NCI-H510A treated with DMSO at 0.1 percent for 48 hours (cell line): ENCODE results near the gene VSX2.

Source experiments
- DNase-seq: peaks from one replicate; lab custom pipeline; 2025; lab: John Stamatoyannopoulos, UW

VSX2 gene

DNA sequence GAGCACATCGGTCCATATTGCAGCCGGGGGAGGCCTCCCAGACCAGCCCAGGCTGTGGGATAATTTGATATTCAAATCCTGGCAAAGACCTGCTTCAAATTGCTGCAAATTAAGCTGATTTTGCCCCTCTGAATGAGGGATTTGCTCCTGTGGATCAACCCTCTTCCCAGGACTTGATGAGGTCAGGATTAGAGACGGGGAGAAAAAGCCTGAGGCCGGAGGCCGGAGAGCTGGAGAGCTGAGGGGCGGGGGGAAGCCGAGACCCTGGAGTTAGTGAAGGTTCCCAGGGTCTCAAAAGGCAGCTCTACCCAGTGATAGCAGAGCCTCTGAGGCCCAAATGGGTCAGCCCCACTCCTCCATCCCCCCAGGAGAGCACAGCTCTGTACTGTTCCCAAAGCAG, 17.5 kb upstream of the VSX2 start:
- DNase-seq: no peak

DNA sequence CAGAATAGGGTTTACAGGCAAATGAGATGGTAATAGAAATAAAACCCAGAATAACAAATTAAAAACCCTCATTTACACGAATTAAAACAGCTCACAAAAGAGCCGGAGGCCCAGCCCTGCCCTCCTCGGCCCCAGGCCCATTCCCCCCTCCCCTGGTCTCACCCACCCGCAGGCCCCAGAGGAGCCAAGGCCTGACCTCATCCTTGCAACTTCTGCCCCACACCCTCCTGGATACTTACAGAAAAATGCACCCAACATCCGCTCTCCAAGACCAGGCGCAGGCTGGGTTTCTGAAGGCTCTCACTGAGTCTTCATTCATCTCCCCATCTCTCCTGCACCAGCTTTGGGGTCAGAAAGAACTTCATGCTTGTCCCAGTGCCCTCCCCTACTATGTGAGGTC, 16.2 kb upstream of the VSX2 start:
- no peak for DNase-seq

DNA sequence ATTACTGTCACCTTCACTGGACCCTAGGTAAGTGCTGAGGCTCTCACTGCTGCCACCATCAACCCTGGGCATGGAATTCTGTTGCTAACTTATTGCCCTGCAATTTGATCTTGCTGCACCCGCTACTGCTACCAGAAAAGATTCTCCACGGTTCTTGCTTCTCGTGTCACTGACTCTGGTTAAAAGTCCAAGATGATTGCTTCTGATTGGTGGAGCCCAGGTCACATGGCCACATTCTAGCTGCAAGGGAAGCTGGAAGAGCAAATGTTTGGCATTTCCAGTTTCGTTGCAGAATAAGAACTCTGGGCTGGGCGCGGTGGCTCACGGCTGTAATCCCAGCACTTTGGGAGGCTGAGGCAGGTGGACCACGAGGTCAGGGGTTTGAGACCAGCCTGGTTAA, 7.5 kb upstream of the VSX2 start:
- DNase-seq: no peak

DNA sequence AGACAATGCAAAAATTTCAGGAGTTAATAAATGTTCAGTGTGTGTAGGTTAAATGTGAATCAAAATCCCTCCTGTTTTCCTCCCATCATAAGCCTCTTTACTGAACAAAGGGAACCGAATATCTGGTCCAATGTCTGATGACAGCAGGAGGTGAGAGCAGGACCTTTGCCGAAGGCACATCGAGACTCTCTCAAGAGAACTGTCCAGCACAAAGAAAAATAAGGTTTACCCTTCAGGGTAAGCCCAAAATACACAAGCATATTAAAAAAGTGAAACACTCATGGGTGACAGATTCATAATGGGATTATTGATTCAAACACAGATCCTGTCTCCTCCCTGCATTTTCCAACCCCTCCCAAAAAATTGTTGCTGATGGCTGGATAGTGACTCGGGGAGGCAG, 4.2 kb upstream of the VSX2 start:
- DNase-seq: no peak

DNA sequence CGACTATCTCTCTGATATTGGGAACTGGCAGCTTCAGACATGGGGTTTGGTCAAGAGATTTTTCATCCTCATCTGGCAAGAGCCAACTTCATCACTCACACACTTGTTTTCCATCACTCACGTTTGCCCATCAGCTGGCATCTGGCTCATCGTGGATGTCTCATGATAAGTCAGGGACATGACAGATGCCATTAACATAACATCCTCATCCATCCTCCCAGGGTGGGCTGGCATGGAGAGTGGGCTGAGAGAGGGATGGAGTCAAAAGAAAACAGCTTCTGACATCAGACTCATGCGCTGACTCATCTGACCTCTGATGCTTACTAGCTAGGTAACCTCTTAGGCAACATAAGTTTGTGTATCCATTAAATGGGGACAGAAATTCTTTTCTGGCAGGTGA, 1.8 kb upstream of the VSX2 start:
- DNase-seq: no peak

DNA sequence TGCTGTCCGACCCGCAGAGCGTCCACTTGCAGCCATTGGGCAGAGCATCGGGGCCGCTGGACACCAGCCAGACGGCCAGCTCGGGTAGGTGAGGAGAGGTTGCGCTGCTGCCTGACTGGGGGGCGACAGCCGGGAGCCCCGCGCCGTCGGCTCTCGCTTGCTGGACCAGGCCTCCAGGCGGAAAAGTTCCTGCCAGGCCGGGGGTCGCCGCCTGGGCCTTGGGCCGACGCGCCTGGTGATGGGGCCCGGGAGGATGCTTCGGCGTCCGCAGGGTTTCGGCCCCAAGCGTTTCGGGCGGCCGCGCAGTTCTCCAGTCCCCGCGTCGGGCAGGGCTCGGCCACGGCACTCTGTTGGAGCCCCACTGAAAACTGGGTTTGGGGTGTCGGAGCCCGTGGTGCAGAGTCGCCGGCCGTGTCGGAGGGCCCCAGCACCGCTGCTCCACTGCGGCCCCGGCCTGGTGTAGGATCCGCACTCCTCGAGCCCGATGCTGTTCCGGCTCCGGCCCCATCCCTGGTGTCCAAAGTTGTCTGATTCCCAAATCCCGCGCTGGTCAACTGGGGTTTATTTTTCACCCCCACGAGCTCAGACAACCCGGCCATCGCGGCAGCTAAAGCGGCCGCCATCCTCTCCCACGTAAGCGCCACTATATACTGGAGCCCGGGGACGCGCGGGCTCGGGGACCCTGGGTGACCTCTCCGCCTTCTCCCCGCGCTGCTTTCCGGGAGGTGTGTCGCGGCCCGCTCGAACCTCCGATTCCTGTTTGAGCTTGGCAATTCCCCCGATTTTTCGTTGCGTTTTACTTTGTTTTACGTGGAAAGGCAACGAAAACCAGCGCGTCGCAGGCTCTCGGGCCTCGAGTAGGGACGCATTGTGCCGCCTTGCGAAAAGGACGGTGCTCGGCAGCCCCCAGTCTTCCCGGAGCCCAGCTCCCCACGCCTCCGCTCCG, 872 bp downstream of the VSX2 start:
- DNase-seq: no peak

DNA sequence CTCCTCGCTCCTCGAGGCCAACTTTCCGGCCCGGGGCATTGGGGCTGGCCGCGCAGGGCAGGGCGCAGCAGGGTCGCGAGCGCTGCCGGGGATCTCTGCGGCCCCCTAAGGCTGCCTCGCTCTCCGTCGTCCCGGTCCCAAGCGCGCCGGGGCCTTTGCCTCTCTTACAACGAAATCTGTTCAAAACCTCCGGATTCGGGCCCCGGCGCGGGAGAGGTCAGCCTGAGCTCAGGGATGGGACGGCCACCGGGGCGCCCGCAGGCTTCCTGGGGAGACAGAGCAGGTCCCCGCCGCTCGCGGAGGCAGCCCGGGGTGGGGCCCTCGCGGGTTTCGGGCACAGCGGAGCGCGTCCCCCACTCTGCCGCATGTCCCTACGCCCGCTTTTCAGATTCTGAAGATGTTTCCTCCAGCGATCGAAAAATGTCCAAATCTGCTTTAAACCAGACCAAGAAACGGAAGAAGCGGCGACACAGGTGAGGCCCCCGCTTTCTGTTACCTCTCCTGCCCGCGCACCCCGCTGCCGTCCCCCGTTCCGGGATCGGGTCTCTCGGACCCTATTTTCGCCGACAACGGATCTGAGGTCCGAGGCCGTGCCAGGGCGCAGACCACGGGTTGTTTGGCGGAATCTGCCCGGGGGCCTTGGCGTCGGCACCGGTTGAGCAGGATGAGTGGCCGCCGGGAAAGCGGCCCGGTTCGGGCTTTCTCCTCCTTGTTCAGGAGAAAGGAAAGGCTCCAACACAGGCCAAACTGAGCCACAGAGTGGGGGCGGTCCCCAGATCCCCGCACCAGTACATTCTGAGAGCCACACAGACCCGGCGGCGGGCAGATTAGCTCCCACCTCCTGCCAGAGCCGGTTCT, 1.8 kb downstream of the VSX2 start:
- no peak for DNase-seq

DNA sequence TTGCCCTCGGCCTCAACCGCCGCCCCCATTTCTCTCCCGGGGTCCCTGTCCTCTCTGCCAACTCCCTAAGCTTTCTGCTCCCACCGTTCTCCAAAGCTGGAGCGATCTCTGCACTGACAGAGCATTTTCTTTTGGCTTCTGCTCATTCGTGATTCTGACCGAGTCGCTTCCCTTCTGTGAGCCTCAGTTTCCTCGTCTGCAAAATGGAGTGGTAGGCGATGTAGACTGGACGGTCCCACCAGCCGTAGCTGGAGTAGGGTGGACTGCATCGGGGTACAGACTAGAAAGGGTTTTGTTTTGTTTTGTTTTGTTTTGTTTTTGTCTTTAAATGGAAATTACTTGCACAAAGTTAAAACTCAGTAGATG, 2.4 kb downstream of the VSX2 start:
- no peak for DNase-seq

DNA sequence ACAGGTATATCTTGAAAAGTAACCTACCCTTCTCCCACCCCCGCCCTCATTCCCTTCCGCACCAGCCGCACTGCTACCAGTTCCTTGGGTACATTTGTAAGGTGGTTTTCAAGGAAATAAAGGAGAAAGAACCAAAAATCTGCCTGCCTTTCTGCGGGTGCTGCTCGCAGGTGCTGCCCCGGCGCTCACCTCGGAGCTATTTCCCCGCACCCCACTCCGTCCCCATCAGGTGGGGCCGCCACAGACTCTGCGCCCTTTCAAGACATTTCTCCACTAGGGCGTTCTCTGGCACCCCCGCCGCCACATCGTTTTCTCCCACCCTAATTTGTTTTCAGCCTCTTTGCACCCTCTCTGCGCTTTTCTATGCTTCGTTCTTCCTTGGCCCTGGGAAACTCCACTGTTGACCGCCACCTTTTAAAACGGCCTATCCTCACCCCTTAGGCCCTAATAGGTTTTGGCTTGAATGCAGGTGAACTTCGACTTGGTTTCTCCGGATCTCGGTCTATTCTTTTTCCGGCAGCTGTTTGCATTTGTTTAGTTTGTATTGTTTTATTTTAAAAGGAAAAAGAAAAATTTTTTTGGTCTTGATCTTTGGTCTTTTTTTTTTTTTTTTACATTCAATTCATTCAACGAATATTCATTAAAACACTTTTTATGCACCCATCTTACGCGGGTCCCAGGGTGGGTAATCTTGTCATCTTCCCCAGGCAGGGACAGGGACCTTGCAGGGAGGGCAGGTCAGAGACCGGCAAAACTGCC, 3.0 kb downstream of the VSX2 start:
- no peak for DNase-seq

DNA sequence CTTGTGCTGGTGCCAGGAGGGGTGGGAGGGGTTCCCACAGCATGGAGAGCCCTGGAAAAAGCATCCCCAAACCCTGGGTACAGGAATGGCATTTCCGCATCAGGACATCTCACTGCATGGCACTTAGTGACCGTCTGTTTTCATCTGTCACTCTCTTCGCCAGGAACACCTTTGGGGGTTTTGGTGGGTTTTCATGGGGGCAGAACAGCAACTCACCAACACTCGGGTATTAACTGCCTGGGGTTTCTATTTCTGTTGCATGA, 3.5 kb downstream of the VSX2 start:
- DNase-seq: no peak

DNA sequence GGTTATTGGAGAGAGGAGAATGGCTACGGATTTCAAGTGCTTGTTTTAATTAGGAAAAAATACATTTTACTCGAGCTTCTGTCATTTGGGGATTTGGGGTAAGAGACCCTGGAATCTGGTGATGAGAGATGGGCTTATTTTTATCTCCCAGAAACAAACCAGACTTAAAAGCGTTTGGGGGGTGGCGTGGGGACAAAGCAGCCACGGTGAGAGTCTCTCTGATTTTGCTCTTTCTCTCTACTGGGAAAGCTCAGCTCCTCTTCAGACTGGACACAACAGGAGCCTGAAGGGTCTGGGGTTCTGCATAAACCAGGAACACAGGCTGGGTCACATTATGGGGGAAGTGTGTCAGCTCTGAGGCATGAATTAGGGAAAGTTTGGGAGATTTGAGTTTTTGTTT, 3.8 kb downstream of the VSX2 start:
- DNase-seq: no peak

DNA sequence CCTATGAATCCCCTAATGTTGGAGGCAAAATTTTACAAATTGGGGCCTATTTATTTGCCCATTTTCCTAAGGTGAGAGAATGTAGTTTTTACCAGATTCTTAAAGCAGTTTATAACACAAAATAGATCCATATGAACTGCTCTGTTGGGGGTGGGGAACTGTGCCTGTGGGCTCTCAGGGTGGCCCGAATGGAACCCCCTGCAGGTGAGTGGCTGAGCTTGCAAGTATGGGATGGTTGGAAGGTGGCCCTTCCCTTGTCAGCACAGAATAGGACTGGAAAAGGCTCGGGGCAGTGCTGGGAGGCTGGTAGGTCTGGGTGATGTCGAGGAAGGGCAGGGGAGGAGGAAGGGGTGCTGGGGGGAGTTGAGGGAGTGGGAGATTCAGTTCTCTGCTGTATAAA, 4.9 kb downstream of the VSX2 start:
- DNase-seq: no peak

DNA sequence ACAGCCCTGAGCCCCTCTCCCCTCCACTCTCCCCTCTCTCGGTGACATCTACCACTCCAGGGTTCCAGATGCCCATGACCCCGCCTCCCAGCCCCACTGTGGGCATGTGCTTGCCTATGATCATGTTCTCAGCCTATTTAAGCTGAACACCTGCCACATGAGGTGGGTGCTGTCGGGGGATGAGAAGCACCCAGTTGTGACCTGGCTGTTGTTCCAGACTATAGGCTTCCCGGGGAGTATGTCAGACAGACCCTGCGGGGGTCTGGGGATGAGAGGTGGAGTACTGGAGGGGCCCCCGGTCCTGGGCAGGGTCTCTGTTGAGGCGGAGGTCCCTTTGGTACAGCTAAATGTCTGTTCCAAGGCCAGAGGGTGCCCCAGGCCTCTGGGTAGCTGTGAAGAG, 6.0 kb downstream of the VSX2 start:
- DNase-seq: no peak

DNA sequence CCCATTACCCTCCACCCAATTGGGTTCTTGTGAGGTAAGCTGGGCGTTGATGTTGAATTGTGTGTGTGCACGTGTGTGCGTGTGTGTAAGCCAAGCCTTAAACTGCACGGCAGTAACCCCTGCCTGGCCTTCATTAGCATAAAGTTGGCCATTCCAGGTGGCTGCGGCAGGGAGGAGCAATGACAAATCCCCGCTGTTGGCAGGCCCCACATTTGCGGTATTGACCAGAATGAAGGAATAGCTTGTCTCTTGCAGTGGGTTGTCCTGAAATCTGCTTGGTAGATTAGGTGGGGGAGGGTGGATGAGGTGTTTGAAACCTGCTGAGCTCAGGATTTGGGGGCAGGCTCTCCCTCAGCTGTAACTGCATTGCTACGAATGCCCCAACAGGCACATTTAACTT, 7.3 kb downstream of the VSX2 start:
- DNase-seq: no peak

DNA sequence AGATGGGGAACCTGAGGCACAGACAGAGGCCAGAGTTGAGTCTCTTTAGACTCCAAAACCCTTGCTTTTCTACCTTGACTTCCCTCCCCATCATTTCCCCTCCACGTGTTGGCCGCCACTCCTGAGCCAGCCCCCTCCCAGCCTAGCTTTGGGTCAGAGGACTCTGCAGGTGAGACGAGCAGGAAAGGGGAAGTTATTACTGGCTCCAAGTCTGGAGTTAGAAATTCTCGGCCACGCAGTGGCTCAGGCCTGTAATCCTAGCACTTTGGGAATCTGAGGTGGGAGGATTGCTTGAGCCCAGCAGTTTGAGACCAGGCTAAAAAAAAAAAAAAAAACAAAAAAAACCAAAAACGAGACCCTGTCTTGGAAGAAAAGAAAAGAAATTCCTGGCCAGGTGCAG, 8.8 kb downstream of the VSX2 start:
- DNase-seq: no peak

DNA sequence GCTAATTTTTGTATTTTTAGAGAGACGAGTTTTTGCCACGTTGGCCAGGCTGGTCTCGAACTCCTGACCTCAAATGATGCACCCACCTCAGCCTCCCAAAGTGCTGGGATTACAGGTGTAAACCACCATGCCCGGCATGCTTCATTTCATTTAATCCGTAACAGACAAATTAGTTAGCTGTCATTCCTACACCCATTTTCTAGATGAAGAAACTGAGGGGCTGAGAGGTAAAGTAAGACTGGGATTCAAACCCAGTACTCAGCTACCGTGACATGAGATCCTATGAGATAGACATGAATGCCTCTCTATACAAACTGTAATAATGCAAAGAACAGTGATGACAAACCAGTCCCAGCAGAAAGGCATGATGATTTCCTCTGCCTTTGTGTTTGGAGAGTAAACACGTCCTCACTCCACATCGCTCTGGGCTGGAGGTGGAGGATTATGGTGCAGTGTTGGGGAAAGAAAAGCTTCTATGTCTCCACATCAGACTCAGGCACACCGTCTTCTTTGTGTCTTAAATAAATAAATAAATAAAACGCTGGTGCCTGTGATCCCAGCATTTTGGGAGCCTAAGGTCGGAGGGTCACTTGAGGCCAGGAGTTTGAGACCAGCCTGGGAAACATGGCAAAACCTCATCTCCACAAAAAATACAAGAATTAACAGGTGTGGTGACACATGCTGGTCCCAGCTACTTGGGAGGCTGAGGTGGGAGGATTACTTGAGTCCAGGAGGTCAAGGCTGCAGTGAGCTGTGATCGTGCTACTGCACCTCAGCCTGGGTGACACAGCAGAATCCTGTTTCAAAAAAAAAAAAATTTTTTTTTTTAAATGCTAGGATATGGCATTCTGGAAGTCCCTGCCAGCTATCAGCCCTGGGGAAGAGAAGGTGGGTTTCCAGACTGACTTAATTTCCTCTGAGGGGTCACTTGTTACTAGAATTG, 10.5 kb downstream of the VSX2 start:
- no peak for DNase-seq

DNA sequence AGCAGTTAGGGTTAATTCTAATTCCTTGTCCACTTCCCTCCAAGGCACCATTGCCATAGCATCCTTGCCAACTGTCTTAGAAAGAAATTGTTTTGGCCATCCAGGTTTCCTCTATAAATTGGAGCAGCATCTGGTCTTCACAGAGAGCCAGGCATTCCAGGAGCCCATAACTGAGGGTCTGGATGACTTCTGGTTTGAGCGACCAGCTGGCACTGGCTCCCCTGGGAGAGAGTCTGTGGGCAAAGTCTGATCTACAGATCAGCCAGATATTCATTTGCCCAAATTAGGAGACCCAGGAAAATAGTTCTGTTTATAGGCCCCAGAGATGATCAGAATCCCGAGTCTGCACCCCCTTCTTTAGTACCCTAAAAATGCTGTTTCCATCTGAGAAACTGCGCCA, 16.0 kb downstream of the VSX2 start:
- DNase-seq: no peak

DNA sequence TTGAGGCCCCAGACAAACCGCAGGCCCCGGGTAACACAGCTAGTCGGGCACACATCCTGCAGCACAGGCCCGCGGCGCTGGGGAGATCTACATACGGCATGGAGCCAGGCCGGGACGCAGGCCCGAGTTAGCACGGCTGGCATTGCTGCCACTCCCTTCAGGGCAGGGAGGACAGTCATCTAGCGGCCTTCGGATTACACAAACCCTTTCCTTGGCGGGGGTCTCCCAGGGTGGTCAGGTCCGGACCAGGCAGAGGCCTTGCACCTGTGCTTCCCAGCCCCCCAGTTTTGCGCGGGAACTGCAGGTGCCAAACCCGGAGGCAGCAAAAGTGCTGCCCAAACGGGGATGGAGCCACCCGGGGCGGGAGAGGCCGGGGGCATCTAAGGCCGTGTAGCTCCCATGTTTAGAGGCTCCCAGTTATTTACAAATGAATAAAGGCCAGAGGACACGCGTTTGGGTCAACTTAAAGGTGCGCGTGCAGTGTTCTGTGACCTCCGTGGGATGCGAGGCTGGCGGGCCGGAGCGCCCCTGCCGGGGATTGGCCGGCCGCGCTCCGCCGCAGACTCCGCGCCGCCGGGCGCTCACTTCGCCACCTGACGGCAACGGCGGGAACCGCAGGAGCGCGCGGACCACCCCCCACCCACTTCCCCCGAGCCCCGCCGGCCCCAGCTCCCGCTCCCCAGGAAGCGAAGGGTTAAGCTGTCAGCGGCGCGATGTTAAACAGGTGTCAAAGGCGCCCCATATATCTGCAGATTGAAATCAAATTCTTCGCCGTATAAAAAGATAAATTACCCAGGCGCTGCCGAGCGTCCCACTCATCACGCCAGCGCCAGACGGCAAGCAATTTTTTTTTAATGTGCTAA, 18.1 kb downstream of the VSX2 start:
- DNase-seq: peak; percentile 20

DNA sequence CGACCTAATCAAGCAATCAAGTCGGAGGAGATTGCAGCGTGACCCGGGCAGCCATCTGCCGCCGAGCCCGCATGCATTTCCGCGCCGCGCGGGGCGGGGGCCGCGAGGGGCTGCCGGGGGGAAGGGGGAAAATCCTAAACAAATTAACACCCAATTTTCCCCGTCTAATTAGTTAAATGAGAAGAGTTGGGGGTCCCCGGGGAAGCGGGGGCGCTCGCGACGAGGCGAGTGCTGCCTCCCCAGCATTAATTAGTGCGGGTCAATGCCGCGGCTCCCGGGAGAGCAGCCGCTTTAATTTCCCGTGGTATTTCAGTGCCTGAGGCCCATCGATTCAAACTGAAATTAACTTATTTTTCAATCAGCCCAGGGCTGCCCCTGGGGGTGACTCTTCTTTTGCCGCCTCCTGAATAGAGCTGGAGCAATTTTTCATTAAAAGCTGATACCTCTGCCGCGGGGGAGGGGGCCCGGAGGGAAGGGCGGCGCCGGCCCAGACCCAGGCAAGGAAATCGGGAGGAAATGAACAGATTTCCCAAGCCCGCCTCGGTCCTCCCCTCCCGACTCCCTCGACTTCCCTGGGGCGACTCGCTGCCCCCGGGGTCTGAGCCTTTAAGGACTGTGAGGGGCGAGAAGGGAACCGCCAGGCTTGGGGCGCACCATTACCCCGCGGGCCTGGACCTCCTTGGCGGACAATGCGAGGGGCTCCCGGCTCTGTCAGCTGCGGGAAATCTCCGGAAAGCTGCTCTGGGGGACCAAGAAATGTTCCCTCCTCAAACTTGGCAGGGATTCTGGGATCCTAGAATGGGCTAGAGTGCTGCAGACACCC, 18.9 kb downstream of the VSX2 start:
- DNase-seq: no peak

DNA sequence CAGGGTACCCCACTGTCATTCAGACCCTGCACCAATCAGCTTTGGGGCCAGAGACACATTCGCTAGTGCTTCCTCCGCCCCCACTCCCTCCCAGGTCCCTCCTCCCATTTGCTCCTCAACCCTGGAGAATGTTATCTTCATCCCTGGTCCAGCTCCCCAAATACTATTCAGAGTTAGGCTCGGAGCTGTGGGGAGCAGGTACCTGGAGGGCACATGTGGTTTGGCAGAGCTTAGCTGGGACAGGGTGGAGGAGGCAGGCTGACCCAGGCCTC, 19.5 kb downstream of the VSX2 start:
- no peak for DNase-seq
